Caco-2 (cell line): ENCODE measurements around the gene MUC13. TPM values are rescaled to one million over a fixed set of nuclear protein-coding genes. Genes with fewer than 3 reads are reported as not detected.

Experiments
- BruUV-seq: library from RNA; stranded (reverse); fragments of 400-500 nt; replicated peaks from 2 replicates; lab custom pipeline; 2021; lab: Mats Ljungman, UMichigan
- CTCF ChIA-PET: fragments of 300-600 bp; sonication (Branson Sonifier 250); formaldehyde crosslinking; loops from one replicate; lab custom pipeline; 2022; ENCODE audit warnings: antibody characterized with exemption; lab: Charles Lee
- POLR2A ChIA-PET: fragments of 300-600 bp; sonication (Branson Sonifier 250); formaldehyde crosslinking; loops from one replicate; lab custom pipeline; 2022; ENCODE audit warnings: antibody characterized with exemption; lab: Charles Lee
- DNase-seq, 2 experiments: peaks; one replicate each; pipeline versions ENCODE4 v3.0.0 to v3.0.0-alpha.2; 2020 to 2022
- H3K27me3 ChIP-seq: replicated peaks from 2 replicates; pipeline ENCODE4 v1.6.0; 2011; ENCODE audit warnings: low read length; ENCODE audit not compliant: control insufficient read depth, insufficient read depth
- H3K36me3 ChIP-seq: 2 replicates; pipeline ENCODE4 v1.5.1; 2011; ENCODE audit warnings: low read length; ENCODE audit not compliant: control insufficient read depth, insufficient read depth
- H3K4me1 ChIP-seq: fragments of 250-450 bp; sonication (Bioruptor Pico); 2 replicates; pipeline ENCODE4 v1.5.1; 2020; ENCODE audit warnings: mild to moderate bottlenecking
- H3K4me3 ChIP-seq: 2 replicates; pipeline ENCODE4 v1.5.1; 2011; ENCODE audit warnings: low read depth, mild to moderate bottlenecking, control low read depth, low read length
- H3K9me3 ChIP-seq: fragments of 250-450 bp; sonication (Bioruptor Pico); 2 replicates; pipeline ENCODE4 v1.5.1; 2020; ENCODE audit warnings: mild to moderate bottlenecking, moderate library complexity
- H3K27ac Mint-ChIP-seq: one replicate; pipeline ENCODE4 v1.8.0; 2022; ENCODE audit warnings: mixed read lengths; ENCODE audit not compliant: unreplicated experiment
- H3K27me3 Mint-ChIP-seq: one replicate; pipeline ENCODE4 v1.8.0; 2022; ENCODE audit warnings: mixed read lengths; ENCODE audit not compliant: insufficient read depth, unreplicated experiment
- H3K36me3 Mint-ChIP-seq: one replicate; pipeline ENCODE4 v1.8.0; 2022; ENCODE audit warnings: mild to moderate bottlenecking, mixed read lengths; ENCODE audit not compliant: insufficient read depth, unreplicated experiment
- H3K4me1 Mint-ChIP-seq: one replicate; pipeline ENCODE4 v1.8.0; 2022; ENCODE audit warnings: low read depth, mixed read lengths; ENCODE audit not compliant: unreplicated experiment
- H3K4me3 Mint-ChIP-seq: one replicate; pipeline ENCODE4 v1.8.0; 2022; ENCODE audit warnings: mild to moderate bottlenecking, moderate library complexity, mixed read lengths; ENCODE audit not compliant: unreplicated experiment
- H3K9me3 Mint-ChIP-seq: one replicate; pipeline ENCODE4 v1.8.0; 2022; ENCODE audit warnings: mixed read lengths; ENCODE audit not compliant: unreplicated experiment
- intact Hi-C: fragments of 100-400 bp; cut with micrococcal nuclease; formaldehyde crosslinking; loops from one replicate; pipeline ENCODE4 v1.10.0; 2022; ENCODE audit not compliant: unreplicated experiment
- total RNA-seq: library from RNA; stranded (reverse); gene quantifications from 2 replicates; pipeline ENCODE4 v1.2.3, GENCODE V29; 2022
- TF ChIP-seq, protein P1 (sequence below), 2 experiments: fragments of 200-600 bp in 1 of 2; IDR thresholded peaks; 1 replicate in 1 of 2; 2 replicates in 1 of 2; pipeline versions ENCODE4 v1.5.1 to v1.8.0; 2011 to 2022; ENCODE audit warnings: antibody characterized with exemption in 1 of 2, control low read depth in 1 of 2, inconsistent platforms in 1 of 2, low read depth in 1 of 2, low read length in 1 of 2, mild to moderate bottlenecking in 1 of 2, moderate library complexity in 1 of 2; ENCODE audit not compliant: insufficient read depth in 1 of 2, severe bottlenecking in 1 of 2, unreplicated experiment in 1 of 2

The MUC13 gene
- total RNA-seq, 1 experiment from 2014 or later, result 3.5 TPM

DNA sequence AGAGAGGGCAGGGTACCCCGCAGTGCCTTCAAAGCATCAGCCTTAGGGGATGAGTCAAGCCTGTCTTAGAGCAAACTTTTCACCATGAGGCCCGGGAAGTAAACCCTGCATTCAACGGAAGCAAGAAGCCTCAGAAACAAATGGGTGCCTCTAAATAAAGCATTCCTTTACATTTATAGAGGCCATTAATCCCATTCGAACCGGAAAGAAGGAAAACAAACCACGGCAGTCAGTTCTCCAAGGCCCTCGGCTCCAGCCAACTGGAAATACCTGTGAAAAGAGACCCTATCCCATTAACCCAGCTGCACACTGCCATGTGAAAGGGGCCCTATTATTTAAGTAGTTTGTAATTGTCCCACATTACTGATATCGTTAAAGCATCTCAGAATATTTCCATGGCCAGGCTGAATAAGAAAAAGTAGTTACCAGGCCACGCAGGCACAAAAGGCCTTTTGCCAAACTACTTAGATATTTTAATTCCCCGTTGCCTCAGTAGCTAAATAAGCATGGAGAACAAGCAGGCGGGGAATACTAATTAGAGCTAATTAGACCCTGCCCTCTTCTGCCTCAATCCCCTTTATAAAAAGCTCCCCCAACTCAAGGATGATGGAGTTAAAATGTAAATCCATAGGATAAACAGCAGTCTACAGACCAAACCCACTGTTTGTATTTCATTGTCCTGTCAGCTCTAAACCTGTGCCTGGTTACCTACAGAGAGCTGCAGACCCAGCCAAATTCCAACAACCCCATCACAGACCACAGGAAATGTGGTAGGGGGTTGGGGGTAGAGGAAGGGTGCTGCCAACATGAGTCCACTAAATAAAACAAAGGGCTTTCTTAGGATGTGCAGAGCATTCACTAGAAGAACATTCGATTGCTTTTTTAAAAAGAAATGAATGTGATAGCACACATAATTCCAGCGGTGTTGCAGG is 51.5 kb downstream of the MUC13 start:
- no TSS peak for BruUV-seq
- Mint-ChIP-seq H3K4me1 (peaks cover 17% of the 10 kb centered on the region), H3K27ac (peak overlapping the region; percentile 55), H3K4me3 (peak overlapping the region; percentile 24), H3K9me3 (no peaks in the 10 kb centered on the region), H3K27me3 (no peaks in the 10 kb centered on the region), H3K36me3 (peaks cover 9% of the 10 kb centered on the region)
- intact Hi-C loops, result no loop called here
- ChIA-PET POLR2A (no interaction called here), CTCF (no interaction called here)
- H3K9me3 ChIP-seq, result no peaks in the 10 kb centered on the region
- H3K36me3 ChIP-seq, result no peaks in the 10 kb centered on the region
- H3K4me1 ChIP-seq, result peaks cover 17% of the 10 kb centered on the region
- DNase-seq, result no peak
- H3K4me3 ChIP-seq, result no peak overlapping the region
- H3K27me3 ChIP-seq, result no peaks in the 10 kb centered on the region
- TF ChIP-seq, protein P1, sequence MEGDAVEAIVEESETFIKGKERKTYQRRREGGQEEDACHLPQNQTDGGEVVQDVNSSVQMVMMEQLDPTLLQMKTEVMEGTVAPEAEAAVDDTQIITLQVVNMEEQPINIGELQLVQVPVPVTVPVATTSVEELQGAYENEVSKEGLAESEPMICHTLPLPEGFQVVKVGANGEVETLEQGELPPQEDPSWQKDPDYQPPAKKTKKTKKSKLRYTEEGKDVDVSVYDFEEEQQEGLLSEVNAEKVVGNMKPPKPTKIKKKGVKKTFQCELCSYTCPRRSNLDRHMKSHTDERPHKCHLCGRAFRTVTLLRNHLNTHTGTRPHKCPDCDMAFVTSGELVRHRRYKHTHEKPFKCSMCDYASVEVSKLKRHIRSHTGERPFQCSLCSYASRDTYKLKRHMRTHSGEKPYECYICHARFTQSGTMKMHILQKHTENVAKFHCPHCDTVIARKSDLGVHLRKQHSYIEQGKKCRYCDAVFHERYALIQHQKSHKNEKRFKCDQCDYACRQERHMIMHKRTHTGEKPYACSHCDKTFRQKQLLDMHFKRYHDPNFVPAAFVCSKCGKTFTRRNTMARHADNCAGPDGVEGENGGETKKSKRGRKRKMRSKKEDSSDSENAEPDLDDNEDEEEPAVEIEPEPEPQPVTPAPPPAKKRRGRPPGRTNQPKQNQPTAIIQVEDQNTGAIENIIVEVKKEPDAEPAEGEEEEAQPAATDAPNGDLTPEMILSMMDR (IDR thresholded peaks at IDR 0.05; ENCODE audit: insufficient read depth in 1 of 2, low read depth in 1 of 2, low read length in 1 of 2, severe bottlenecking in 1 of 2, unreplicated experiment in 1 of 2), result no peak

DNA sequence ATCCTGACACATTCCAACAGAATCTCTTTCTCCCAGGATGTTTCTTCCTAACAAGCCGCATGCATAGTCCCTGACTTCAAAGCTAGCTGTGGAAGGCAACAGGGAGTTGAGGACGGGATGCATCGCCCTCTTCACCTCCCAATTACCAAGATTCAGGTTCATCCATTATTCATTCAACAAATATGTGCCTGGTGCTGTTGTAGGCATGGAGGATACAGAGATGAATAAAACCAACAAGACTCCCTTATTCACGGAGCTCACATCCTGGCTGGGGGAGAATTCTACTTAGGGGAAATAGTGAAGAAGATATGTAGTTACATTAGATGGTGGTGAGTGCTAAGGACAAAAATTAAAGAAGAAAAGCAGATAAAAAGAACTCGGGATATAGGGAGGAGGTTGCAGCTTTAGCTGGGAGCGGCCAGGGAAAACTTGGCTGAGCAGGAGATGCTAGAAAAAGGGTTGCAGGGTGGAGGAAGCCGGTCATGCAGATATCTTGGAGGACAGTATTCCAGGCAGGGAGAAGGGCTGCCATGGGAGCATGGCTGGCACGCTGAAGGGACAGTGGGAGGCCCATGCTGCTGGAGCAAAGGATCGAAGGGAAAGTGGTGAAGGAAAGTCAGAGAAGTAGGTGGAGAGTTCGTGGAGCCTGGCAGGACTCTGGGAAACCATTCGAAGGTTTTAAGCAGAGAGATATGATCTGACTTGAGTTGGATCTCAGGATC is 52.4 kb downstream of the MUC13 start:
- H3K27me3 ChIP-seq, result no peaks in the 10 kb centered on the region
- H3K36me3 ChIP-seq, result no peaks in the 10 kb centered on the region
- ChIA-PET POLR2A (no interaction called here), CTCF (no interaction called here)
- peaks cover 9% of the 10 kb centered on the region for H3K36me3 Mint-ChIP-seq
- H3K9me3 ChIP-seq, result no peaks in the 10 kb centered on the region
- intact Hi-C loops, result no loop called here
- H3K4me1 Mint-ChIP-seq, result peaks cover 17% of the 10 kb centered on the region
- H3K4me3 ChIP-seq, result no peak overlapping the region
- peaks cover 24% of the 10 kb centered on the region for H3K4me1 ChIP-seq
- no peaks in the 10 kb centered on the region for H3K9me3 Mint-ChIP-seq
- BruUV-seq, result no TSS peak
- no peaks in the 10 kb centered on the region for H3K27me3 Mint-ChIP-seq
- H3K27ac Mint-ChIP-seq, result no peak overlapping the region
- DNase-seq, result no peak
- TF ChIP-seq, protein P1 (IDR thresholded peaks at IDR 0.05; ENCODE audit: insufficient read depth in 1 of 2, low read depth in 1 of 2, low read length in 1 of 2, severe bottlenecking in 1 of 2, unreplicated experiment in 1 of 2), result no peak
- H3K4me3 Mint-ChIP-seq, result no peak overlapping the region

DNA sequence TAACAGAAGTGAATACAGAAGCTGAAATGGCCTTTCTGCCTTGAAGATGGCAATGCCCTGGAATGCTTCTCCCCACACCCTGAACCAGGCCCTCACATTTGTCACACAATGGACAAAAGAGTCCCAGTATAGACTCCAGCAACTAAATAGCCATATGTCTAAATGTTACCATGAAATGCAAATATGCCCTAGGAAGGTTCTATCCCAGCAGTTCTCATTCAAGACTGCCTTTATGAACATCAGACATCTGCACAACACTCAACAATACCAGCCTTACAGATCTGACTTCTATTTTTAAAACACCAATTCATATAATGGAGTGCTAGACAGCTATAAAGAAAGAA is 55.2 kb downstream of the MUC13 start:
- H3K4me1 Mint-ChIP-seq, result peaks cover 32% of the 10 kb centered on the region
- DNase-seq, result no peak
- BruUV-seq, result no TSS peak
- peaks cover 22% of the 10 kb centered on the region for H3K4me1 ChIP-seq
- no peak overlapping the region for H3K4me3 ChIP-seq
- H3K27me3 ChIP-seq, result no peaks in the 10 kb centered on the region
- intact Hi-C loops, result no loop called here
- H3K27me3 Mint-ChIP-seq, result no peaks in the 10 kb centered on the region
- no peaks in the 10 kb centered on the region for H3K36me3 Mint-ChIP-seq
- H3K9me3 ChIP-seq, result no peaks in the 10 kb centered on the region
- H3K36me3 ChIP-seq, result no peaks in the 10 kb centered on the region
- no peaks in the 10 kb centered on the region for H3K9me3 Mint-ChIP-seq
- H3K4me3 Mint-ChIP-seq, result no peak overlapping the region
- TF ChIP-seq, protein P1 (IDR thresholded peaks at IDR 0.05; ENCODE audit: insufficient read depth in 1 of 2, low read depth in 1 of 2, low read length in 1 of 2, severe bottlenecking in 1 of 2, unreplicated experiment in 1 of 2), result no peak
- ChIA-PET POLR2A (no interaction called here), CTCF (no interaction called here)
- H3K27ac Mint-ChIP-seq, result no peak overlapping the region
